GM18517 (cell line): Measurements from ENCODE around the gene MPZL2.

Source experiments
- ATAC-seq: cut with Tn5 transposase; IDR thresholded peaks from one replicate; pipeline ENCODE4 v1.9.1; 2021; ENCODE audit warnings: mild to moderate bottlenecking, moderate library complexity; ENCODE audit not compliant: unreplicated experiment

MPZL2 gene

DNA sequence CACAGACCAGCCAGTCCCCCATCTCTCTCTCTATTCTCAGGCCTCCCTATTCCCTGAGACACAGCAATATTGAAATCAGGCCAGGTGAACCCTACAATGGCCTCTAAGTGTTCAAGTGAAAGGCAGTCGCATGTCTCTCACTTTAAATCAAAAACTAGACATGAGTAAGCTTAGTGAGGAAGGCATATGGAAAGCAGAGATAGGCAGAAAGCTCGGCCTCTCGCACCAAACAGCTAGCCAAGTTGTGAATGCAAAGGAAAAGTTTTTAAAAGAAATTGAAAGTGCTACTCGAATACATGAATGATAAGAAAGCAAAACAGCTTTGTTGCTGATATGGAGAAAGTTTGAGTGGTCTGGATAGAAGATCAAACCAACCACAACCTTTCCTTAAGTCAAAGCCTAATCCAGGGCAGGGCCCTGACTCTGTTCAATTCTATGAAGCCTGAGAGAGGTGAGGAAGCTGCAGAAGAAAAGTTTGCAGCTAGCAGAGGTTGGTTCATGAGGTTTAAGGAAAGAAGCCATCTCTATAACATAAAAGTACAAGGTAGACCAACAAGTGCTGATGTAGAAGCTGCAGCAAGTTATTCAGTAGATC lies 19.8 kb upstream of the MPZL2 start:
- ATAC-seq = no peak

DNA sequence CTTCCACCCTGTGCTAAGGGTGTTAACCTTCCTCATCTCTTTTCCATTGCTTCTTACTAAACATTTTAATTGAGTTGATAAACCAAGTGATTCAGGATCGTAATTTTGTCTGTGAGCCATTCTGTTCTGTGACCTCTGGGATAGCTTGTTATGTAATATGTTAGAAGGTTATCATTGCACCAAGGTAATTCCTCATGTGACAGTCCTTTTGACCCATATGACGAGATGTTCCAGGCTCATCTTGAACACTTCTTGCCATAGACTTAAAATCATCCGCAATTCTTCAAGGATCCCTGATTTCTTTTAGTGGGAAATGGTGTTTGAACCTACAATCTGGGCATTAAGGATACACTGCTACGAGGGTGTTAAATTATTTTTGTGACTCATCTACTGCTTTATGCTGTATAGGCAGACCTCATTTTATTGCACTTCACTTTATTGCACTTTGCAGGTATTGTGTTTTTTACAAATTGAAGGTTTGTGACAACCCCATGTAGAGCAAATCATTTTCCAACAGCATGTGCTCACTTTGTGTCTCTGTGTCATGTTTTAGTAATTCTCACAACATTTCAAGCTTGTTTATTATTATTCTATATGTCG lies 19.0 kb upstream of the MPZL2 start:
- ATAC-seq = no peak

DNA sequence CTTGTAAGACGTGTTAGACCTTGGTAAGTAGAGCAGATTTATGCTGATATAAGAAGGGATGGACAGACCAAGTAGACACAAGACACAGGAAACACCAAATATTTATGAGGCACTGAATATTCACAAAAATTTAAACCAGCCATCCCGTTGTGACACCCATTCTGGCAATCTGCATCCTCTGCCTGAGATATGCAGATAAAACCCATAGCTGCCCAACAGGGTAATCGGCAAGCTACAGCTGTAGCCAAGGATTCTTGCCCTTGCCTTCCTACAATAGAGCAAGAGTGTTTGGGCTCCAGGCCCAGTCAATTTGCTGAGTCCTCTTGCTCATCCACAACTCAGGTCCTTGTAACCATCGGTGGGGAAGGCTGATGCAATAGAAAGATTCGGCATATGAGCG lies 18.5 kb upstream of the MPZL2 start:
- no peak for ATAC-seq

DNA sequence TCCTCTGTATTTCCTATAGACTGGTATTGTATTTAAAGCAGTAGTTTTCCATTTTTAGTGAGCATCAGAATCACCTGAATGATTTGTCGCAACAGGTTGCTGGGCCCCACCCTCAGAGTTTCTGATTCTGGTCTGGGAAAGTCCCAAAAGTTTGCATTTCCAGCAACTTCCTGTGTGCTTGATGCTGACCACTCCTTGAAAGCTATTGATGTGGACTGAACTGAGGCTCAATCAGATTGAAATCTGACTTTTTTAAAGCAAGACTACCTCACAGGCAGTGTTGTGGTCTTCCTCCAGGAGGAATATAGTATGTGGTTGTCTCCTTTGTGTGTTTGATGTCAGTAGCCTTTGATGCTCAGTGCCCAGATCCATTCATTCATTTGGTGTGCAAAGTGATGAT lies 17.2 kb upstream of the MPZL2 start:
- no peak for ATAC-seq

DNA sequence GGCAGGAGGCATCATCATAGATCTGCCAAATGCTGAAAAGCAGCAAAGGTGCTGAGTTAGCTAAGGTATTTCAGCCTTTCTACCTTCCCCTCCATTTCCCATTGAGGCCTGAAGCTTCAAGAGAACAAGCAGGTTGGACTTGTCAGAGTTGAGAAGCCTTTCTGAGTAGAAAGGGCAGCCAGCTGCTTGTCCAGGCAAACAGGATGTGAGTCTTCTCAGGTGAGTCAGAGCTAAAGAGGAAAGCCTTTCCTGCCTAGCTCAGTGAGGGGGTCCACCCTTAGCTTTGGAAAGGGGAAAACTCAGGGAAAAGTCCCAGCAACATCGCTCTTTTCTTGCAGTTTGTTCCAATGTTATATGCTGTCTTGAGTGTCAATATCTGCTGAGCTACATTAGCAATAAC lies 13.2 kb upstream of the MPZL2 start:
- no peak for ATAC-seq

DNA sequence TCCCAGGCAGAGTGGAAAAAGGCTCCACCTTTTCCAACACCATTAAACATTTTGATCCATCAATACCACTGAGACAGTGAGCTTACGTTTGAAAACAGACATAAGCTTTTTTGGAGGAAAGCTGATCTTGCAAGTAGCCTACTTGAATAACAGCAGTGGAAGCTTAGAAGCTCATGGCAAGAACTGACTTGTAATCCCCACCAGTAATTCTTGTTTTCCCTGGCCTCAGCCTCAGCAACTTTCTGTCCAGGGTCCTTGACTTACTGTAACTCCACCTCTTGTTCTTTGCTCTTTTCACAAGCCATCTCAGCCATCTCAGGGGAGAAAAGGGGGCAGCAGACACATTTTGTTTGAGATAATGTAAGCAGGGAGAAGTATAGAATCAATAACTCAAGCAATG lies 12.3 kb upstream of the MPZL2 start:
- ATAC-seq = no peak

DNA sequence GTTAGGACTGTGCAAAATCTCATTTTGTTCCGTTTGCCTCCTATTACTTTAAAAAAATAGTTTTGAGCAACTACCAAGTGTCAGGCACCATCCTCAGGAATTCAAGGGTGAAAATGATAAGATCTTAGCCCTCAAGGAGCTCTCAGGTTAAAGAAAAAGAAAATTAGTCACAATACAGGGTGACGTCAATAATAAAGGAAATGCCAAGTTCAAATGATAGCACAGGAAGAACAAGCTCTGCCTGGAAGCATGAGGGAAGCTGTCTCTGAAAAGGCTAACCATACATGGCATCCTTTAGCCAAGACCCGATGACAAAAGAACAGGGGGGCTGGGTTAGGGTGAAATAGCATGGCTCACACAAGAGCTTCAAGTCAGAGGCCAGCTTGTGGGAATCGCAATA lies 11.1 kb upstream of the MPZL2 start:
- ATAC-seq = no peak

DNA sequence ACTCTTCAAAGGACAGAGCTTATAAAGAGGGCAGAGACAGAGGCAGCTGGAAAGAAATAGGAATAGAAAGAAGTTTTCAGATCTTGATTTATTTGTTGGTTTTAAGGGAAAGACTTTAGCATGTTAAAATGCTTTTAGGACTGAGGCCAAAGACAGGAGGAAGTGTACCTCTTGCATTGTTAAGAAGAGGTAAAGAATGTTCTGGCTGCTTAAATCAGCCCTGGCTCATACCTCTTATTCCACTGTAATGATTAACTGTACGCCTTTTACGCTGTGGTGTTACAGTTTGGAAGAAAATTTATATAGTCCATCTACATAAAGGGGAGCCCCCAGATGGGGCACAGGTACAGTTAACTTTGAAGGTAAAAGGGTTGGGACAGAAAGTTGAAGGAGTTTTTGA lies 10.1 kb upstream of the MPZL2 start:
- no peak for ATAC-seq

DNA sequence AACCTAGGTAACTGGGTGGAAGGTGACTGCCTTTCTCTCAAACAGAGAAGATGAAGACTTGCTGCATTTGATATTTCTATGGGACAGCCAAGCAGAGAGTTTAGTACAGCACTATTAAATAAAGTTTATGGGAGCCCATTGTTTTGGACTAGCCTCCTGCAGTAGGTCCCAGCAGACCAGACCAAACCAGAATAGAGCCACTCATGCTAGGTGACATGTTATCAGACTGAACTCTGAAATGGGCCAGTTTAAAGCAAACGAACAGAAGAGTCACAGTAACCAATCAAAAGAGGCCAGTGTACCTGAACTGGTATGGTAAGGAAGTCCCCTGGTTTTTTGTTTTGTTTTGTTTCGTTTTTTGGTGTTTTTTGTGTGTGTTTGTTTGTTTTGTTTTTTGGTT lies 7.9 kb upstream of the MPZL2 start:
- ATAC-seq = no peak

DNA sequence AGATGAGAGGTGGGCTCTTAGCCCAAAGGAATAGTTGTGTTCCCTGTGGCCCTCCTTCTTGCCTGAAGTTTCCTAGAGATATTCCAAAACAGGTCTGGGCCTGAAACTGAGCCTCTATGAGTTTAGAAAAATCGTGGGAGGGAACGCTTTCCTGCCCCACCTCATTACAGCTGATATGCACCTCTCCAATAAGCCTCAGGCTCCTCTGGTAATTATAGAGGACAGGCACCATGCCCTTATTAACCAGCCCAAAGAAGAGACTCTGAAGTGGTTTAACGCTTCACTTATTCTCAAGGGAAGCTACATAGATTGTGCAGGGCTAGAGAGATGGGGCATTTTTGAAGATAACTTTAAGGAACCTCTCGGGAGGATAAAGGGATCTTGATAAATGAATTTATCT lies 3.4 kb upstream of the MPZL2 start:
- no peak for ATAC-seq

DNA sequence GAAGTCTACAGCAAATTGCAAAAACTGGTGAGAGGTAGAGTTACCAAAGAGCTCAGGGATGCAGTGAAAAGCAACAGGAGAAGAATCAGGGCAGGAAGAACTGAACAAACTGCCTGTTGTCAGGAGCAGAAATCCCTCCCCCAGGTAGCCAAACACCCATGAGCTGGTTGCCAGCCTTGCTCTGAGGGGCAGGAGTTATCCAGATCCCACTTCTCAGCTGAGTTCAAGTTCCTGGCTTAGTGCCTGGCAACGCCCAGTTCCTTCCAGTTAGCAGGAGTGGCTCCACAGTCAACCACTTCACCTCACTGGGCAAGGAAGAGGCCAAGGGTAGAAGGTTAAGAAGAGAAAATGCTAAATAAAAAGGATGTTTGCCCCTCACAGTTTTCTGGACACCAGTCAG lies 1.9 kb upstream of the MPZL2 start:
- ATAC-seq = no peak

DNA sequence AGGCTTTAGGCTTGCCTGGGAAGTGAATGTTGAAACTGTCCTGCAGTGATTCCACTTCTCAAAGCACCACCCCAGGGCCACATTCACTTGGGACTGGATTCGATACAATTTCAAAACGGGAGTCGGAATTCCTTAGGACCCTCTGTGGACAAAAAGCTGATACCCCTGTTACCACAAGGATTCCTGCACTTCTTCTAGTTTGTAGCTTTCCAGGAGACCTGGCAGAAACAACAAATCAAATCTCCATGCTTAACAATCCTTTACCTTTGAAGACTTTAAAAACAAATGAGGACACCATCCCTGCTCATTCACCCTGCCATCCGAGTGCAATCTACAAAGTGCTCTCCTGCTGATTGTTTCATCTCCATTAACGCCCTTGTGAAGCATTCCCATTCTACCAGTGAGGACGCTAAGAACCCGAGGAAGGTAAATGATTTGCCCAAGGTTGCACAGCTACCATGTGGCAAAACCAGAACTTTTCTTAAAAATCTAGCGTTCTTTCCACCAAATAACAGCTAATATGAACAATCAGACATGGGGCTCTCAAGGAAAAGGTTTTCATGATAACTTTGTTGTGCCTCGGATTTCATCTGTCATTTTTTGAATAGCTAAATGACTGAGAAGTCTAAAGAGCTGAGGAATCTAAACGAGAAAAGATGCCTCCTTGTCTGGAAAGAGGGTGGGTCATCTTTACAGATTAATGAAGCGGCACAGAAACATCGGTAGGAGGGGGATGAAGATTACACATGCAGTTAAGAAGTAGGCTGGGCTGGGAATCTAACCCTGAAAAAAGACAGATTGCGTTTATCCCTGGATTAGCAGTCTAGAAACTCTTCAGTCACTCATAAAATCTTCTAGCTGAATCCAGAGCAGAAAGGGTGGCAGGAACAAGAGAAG lies 720 bp upstream of the MPZL2 start:
- ATAC-seq = no peak

DNA sequence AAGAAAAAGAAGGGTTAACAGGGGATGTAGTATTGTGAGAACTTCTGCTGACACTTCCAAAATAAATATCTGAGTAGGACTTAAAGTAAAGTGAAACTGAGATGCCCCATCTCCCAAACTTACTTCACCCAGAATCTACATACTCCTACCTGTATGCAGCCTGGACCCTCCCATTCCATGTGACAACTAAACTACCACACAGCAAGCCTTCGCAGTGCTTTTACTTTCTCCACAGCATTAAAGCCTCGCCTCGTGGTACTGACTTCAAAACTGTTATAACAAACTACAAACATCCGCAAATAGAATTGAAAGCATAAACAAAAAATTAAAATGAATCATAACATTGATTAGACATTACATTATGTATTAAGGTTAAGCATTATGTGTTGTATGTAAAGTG lies 985 bp downstream of the MPZL2 start:
- no peak for ATAC-seq

DNA sequence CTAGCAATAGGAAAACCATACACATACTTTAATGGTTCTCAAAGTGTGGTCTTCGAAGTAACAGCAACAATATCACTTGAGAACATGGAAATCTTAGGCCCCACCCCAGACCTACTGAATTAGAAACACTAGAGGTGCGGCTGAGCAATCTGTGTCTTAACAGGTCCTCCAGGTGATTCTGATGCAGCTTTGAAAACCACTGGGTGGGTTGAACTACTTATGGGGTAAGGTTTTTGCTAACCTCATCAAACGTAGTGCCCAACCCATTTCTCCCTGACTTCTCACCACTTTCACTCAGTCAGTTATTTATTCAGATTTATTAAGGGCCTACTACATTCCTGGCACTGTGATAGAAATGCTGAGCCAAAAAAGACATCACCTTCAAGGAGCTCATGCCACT lies 3.7 kb downstream of the MPZL2 start:
- ATAC-seq = no peak

DNA sequence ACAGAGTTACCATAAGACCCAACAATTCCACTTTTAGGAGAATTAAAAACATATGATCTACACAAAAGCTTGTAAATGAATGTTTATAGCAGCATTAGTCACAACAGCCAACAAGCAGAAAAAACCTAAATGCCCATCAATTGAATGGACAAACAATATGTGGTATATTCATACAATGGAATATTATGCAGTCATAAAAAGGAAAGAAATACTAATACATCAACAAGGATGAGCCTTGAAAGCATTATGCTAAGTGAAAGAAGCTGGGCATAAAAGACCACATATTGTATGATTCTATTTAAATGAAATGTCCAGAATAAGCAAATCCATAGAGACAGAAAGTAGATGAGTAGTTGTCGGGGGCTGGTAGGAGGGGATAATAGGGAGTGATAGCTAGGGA lies 5.0 kb downstream of the MPZL2 start:
- ATAC-seq = no peak

DNA sequence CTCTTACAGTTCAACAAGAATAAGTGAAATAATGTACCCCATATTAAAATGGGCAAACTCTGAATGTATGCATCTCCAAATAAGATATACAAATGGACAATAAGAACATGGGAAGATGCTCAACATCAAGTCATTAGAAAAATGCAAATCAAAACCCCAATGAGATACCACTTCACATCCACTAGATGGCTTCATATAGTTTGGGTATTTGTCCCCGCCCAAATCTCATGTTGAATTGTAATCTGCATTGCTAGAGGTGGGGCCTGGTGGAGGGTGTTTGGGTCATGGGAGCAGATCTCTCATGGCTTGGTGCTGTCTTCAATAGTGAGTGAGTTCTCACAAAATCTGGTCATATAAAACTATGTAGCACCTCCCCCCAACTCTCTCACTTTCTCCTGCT lies 5.7 kb downstream of the MPZL2 start:
- ATAC-seq = no peak

DNA sequence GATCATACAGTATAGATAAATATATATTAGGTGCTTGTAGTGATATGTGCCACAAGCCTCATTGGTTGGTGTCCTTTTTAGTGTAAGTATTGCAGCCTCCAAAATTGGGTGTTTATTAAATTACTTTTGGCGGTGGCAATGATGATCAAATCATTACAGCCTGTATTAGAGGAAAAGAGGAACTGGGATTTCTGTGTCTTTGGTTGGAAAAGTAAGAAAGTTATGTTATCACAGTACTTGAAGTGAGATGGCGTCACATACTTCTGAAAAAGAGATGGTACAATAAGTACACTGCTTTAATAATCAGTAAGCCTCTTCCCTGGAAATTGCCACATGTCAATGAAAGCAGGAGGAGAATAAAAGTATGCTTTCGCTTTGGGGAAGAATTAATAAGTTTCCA lies 11.4 kb downstream of the MPZL2 start:
- peak; percentile 19 for ATAC-seq

DNA sequence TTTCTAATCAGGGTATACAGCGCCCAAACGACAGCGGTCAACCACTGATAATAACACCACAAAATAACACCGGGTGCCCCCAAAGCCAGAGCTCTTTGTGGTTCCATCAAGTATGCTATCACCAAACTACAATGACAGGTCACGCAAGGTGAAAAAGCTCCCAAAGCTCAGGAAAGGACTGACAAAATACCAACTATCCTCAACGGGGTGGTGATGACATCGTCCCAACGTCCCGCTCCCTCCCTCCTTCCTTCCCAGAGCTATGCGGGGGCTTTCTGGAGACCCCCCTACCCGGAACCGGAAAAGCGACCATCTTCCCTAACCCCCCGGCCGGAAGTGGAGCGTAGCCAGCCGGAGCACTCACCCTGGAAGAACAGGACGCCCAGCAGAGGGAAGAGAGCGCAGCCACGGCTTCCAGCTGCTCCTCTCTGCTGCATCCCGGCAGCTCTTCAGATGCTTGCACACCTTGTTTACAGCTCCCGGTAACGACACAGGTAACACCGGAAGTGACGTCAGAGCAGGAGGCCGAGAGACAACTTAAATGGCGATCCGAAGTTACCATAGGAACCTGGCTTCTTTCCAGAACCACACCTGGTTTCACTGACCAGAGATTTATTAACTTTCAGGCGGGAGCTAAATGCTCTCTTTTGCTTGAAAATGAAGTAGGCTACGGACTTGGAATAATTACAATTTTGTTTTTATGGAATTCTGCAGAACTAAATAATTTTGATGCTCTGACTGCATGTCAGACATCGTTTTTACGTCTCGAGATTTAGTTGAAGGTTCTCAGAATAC lies 12.0 kb downstream of the MPZL2 start, which contains the start of gene MPZL3:
Gene MPZL3 (minus strand): TSS at position 508 of the 795 bp plus-strand sequence. CDS start 71 bp downstream, at position 437.
- ATAC-seq = peak; percentile 72

DNA sequence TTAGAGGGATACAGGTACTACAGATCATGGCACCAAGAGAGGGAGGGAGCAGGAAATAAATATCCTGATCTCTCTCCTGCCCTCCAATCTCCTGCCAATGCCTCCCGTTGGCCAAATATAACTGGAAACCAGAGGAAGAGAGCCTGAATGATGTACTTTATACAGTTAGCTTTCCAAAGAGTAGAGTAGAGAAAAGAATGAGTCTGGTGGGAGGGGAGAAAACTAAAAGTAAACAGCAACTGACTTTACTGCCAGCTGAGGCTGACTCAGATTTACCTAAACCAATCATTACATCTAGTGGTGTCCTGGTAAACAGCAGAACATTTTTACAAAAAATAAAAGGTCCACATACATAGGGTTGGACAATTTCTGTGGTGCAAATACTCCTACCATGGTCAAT lies 17.1 kb downstream of the MPZL2 start:
- ATAC-seq = no peak

DNA sequence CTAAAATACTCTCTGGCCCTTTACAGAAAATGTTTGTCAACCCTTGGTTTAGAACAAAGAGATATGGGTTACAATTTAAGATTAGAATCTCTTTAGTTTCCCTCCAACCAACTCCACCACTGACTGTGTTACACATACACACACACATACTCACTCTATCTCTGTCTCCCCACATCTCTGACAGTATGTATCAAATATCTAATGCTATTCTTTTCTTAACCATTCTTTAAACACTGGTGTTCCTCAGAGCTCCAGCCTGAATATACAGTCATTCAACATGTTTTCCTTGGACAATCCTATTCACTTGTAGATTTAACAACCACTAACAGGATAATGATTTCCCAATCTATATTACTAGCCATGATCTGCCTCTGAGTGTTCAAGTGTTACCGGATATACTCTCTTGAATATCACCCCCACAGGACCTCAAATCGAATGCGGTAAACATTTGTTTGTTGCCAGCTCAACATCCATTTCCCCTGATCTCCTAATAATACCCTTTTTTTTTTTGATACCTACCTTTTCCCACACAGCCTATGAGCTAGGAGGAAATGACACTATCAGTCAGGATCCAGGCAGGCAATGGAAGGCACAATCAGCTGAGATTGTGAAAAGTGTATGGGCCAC lies 18.0 kb downstream of the MPZL2 start:
- ATAC-seq = no peak
